Mesenchymal stem cell (in vitro differentiated cells and primary cell): ENCODE measurements around the gene MEGF11.

ENCODE experiments used
- DNase-seq: peaks from one replicate; pipeline ENCODE4 v3.0.0-alpha.2; 2013
- H2AFZ ChIP-seq: one replicate; pipeline ENCODE4 v1.6.1; 2013; ENCODE audit warnings: low read depth, mild to moderate bottlenecking, control low read depth, inconsistent platforms, low read length, moderate library complexity
- H2AK5ac ChIP-seq: 2 replicates; pipeline ENCODE4 v1.6.1; 2013; ENCODE audit warnings: low read length, moderate library complexity, mild to moderate bottlenecking, inconsistent platforms; ENCODE audit not compliant: severe bottlenecking
- H2BK120ac ChIP-seq: one replicate; pipeline ENCODE4 v1.6.1; 2013; ENCODE audit warnings: low read depth, mild to moderate bottlenecking, inconsistent platforms, low read length, moderate library complexity
- H2BK12ac ChIP-seq, 2 experiments: one replicate each; pipeline ENCODE4 v1.6.1; 2013; ENCODE audit warnings: inconsistent platforms in 2 of 2, low read length in 2 of 2, mild to moderate bottlenecking in 2 of 2, moderate library complexity in 2 of 2, control low read depth in 1 of 2
- H2BK15ac ChIP-seq: one replicate; pipeline ENCODE4 v1.6.1; 2013; ENCODE audit warnings: mild to moderate bottlenecking, low read depth, inconsistent platforms; ENCODE audit not compliant: poor library complexity, severe bottlenecking
- H2BK5ac ChIP-seq: 2 replicates; pipeline ENCODE4 v1.6.1; 2013; ENCODE audit warnings: low read depth, mild to moderate bottlenecking, low read length, control low read depth, inconsistent platforms; ENCODE audit not compliant: poor library complexity, severe bottlenecking
- H3K14ac ChIP-seq, 2 experiments: one replicate each; pipeline ENCODE4 v1.6.1; 2013; ENCODE audit warnings: inconsistent platforms in 2 of 2, low read length in 2 of 2, control low read depth in 1 of 2, mild to moderate bottlenecking in 1 of 2, moderate library complexity in 1 of 2
- H3K18ac ChIP-seq, 2 experiments: one replicate each; pipeline ENCODE4 v1.6.1; 2013; ENCODE audit warnings: inconsistent platforms in 2 of 2, low read length in 2 of 2, control low read depth in 1 of 2, low read depth in 1 of 2, mild to moderate bottlenecking in 1 of 2
- H3K23ac ChIP-seq, 2 experiments: one replicate each; pipeline ENCODE4 v1.6.1; 2013; ENCODE audit warnings: inconsistent platforms in 2 of 2, low read length in 2 of 2, mild to moderate bottlenecking in 2 of 2, moderate library complexity in 2 of 2, control low read depth in 1 of 2
- H3K27ac ChIP-seq: 2 replicates; pipeline ENCODE4 v1.5.1; 2013; ENCODE audit warnings: mild to moderate bottlenecking, moderate library complexity, low read length, control low read depth, inconsistent platforms; ENCODE audit not compliant: poor library complexity, severe bottlenecking
- H3K27me3 ChIP-seq, 2 experiments: 2 replicates each; pipeline versions ENCODE4 v1.6.1 to v1.7.0; 2013; ENCODE audit warnings: low read length in 2 of 2, mild to moderate bottlenecking in 2 of 2, moderate library complexity in 2 of 2, control low read depth in 1 of 2, inconsistent platforms in 1 of 2; ENCODE audit not compliant: control insufficient read depth in 1 of 2, insufficient read depth in 1 of 2
- H3K36me3 ChIP-seq, 2 experiments: 2 replicates each; pipeline versions ENCODE4 v1.6.1 to v1.7.0; 2013; ENCODE audit warnings: low read length in 2 of 2, control low read depth in 1 of 2, inconsistent platforms in 1 of 2, low read depth in 1 of 2, mild to moderate bottlenecking in 1 of 2; ENCODE audit not compliant: insufficient read depth in 2 of 2, control insufficient read depth in 1 of 2
- H3K4ac ChIP-seq, 2 experiments: one replicate each; pipeline ENCODE4 v1.6.1; 2013; ENCODE audit warnings: inconsistent platforms in 2 of 2, low read length in 2 of 2, mild to moderate bottlenecking in 2 of 2, moderate library complexity in 2 of 2, control low read depth in 1 of 2, low read depth in 1 of 2
- H3K4me1 ChIP-seq: 2 replicates; pipeline ENCODE4 v1.6.1; 2013; ENCODE audit warnings: low read depth, low read length, control low read depth; ENCODE audit not compliant: control insufficient read depth, insufficient read depth
- H3K4me2 ChIP-seq: 2 replicates; pipeline ENCODE4 v1.6.1; 2013; ENCODE audit warnings: low read length, mild to moderate bottlenecking, inconsistent platforms; ENCODE audit not compliant: poor library complexity, severe bottlenecking
- H3K4me3 ChIP-seq, 2 experiments: 2 replicates each; pipeline versions ENCODE4 v1.5.1 to v1.7.0; 2013; ENCODE audit warnings: low read length in 2 of 2, mild to moderate bottlenecking in 2 of 2, control low read depth in 1 of 2, low read depth in 1 of 2; ENCODE audit not compliant: insufficient read depth in 1 of 2
- H3K79me1 ChIP-seq: replicated peaks from 2 replicates; pipeline ENCODE4 v1.6.1; 2013; ENCODE audit warnings: mild to moderate bottlenecking, control low read depth, low read length, inconsistent platforms; ENCODE audit not compliant: poor library complexity, severe bottlenecking
- H3K9ac ChIP-seq: 2 replicates; pipeline ENCODE4 v1.7.0; 2013; ENCODE audit warnings: mild to moderate bottlenecking, low read length, moderate library complexity
- H3K9me3 ChIP-seq: 2 replicates; pipeline ENCODE4 v1.7.0; 2013; ENCODE audit warnings: mild to moderate bottlenecking, low read length; ENCODE audit not compliant: control insufficient read depth
- H4K8ac ChIP-seq: one replicate; pipeline ENCODE4 v1.6.1; 2013; ENCODE audit warnings: inconsistent platforms, mild to moderate bottlenecking, low read length, moderate library complexity
- H4K91ac ChIP-seq: one replicate; pipeline ENCODE4 v1.6.1; 2013; ENCODE audit warnings: mild to moderate bottlenecking, low read length, inconsistent platforms
- WGBS: methylation state at CpG from one replicate; pipeline ENCODE4 v1.1.7; 2013; ENCODE audit warnings: mixed read lengths; 5-methylcytosine and 5-hydroxymethylcytosine counted together

The MEGF11 gene

DNA sequence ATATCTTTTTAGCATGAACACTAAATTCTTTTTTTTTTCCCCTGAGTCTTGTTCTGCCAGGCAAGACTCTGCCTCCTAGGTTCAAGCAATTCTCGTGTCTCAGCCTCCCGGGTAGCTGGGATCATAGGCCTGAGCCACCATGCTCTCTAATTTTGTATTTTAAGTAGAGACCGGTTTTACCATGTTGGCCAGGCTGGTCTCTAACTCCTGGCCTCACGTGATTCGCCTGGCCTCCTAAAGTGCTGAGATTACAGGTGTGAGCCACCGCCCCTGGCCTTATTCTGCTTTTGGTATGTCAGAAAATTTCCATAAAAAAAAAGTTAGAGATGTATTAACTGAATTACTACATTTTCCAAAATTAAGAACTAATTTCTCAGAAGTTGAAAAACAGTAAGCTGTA, 370.0 kb downstream of the MEGF11 start:
- H2AFZ ChIP-seq, result no peak overlapping the region
- H3K14ac ChIP-seq, result no peak overlapping the region
- DNase-seq, result no peak
- no peak overlapping the region for H3K4me2 ChIP-seq
- no peak overlapping the region for H2BK15ac ChIP-seq
- H3K9me3 ChIP-seq, result no peaks in the 10 kb centered on the region
- no peak overlapping the region for H4K8ac ChIP-seq
- no peak overlapping the region for H2BK5ac ChIP-seq
- no peak overlapping the region for H3K18ac ChIP-seq
- H3K9ac ChIP-seq, result no peak overlapping the region
- H3K79me1 ChIP-seq, result peaks cover 14% of the 10 kb centered on the region
- H3K23ac ChIP-seq, result no peak overlapping the region
- WGBS, result 97% methylated on average over 5 of the region's 6 CpGs
- H3K27me3 ChIP-seq, result no peaks in the 10 kb centered on the region
- H2AK5ac ChIP-seq, result no peak overlapping the region
- H2BK120ac ChIP-seq, result no peak overlapping the region
- no peak overlapping the region for H3K4me3 ChIP-seq
- H2BK12ac ChIP-seq, result no peak overlapping the region
- no peak overlapping the region for H4K91ac ChIP-seq
- peaks cover 13 to 100% of the 10 kb centered on the region in 2 experiments for H3K36me3 ChIP-seq
- H3K27ac ChIP-seq, result no peak overlapping the region
- no peaks in the 10 kb centered on the region for H3K4me1 ChIP-seq
- no peak overlapping the region for H3K4ac ChIP-seq

DNA sequence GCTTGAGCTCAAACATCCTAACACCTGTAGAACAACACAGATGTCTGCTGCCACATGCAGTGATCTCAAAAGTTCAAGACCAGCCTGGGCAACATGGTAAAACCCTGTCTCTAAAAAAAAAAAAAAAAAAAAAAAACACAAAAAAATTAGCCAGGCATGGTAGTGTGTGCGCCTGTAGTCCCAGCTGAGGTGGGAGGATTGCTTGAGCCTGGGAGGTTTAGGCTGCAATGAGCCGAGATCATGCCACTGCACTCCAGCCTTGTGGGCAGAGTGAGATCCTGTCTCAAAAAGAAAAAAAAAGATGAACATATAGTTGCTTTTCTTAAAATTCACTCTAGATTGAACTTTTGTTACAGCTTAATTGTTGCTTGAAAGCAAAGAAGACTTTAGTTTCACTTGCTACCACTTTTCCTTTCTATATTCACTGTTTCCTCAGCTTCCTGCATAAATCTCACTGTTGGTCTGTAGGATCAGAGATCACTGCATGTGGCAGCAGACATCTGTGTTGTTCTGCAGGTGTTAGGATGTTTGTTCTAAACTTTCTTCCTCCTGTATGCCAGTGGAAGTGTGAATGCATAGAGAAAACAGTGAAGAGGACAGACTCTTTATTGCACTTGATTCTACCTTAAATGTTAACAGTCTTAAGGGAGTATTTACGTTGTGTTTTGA, 371.6 kb downstream of the MEGF11 start:
- no peak overlapping the region for H3K18ac ChIP-seq
- no peak overlapping the region for H3K4me2 ChIP-seq
- H4K8ac ChIP-seq, result no peak overlapping the region
- no peak overlapping the region for H2BK120ac ChIP-seq
- H3K36me3 ChIP-seq, result peaks cover 15 to 99% of the 10 kb centered on the region in 2 experiments
- H3K4me3 ChIP-seq, result no peak overlapping the region
- H2AK5ac ChIP-seq, result no peak overlapping the region
- no peak for DNase-seq
- no peak overlapping the region for H3K9ac ChIP-seq
- no peaks in the 10 kb centered on the region for H3K4me1 ChIP-seq
- no peak overlapping the region for H3K14ac ChIP-seq
- H3K23ac ChIP-seq, result no peak overlapping the region
- no peak overlapping the region for H3K4ac ChIP-seq
- 100% methylated on average over 3 of the region's 3 CpGs for WGBS
- H3K79me1 ChIP-seq, result peaks cover 17% of the 10 kb centered on the region
- H2AFZ ChIP-seq, result no peak overlapping the region
- H2BK15ac ChIP-seq, result no peak overlapping the region
- no peak overlapping the region for H2BK12ac ChIP-seq
- no peaks in the 10 kb centered on the region for H3K27me3 ChIP-seq
- no peak overlapping the region for H4K91ac ChIP-seq
- no peaks in the 10 kb centered on the region for H3K9me3 ChIP-seq
- no peak overlapping the region for H3K27ac ChIP-seq
- no peak overlapping the region for H2BK5ac ChIP-seq

DNA sequence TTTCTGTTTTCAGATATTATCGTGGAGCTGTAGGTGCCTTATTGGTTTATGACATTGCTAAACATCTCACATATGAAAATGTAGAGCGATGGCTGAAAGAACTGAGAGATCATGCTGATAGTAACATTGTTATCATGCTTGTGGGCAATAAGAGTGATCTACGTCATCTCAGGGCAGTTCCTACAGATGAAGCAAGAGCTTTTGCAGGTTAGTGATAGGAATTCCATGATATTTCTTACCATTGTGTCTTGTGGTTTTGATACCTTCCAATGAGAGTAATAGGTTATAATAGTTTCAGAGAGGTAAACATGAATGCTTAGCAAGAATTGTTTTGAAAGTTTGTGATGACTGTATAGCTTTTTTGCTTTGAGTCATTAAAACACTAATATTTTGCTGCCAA, 375.8 kb downstream of the MEGF11 start:
- Histone ChIP-seq H3K4me3 (no peak overlapping the region), H2BK15ac (no peak overlapping the region), H2AFZ (no peak overlapping the region), H2BK5ac (no peak overlapping the region), H3K18ac (no peak overlapping the region), H2AK5ac (no peak overlapping the region), H3K4me2 (no peak overlapping the region), H3K4ac (no peak overlapping the region), H3K79me1 (peaks cover 8% of the 10 kb centered on the region), H3K14ac (no peak overlapping the region), H3K23ac (no peak overlapping the region), H2BK12ac (no peak overlapping the region), H3K27me3 (no peaks in the 10 kb centered on the region), H4K8ac (no peak overlapping the region), H3K4me1 (peaks cover 1% of the 10 kb centered on the region), H3K36me3 (peaks cover 25 to 84% of the 10 kb centered on the region in 2 experiments), H3K27ac (no peak overlapping the region), H3K9me3 (no peaks in the 10 kb centered on the region), H2BK120ac (no peak overlapping the region), H4K91ac (no peak overlapping the region), H3K9ac (no peak overlapping the region)
- WGBS, result 96% methylated on average over 3 of the region's 3 CpGs
- DNase-seq, result no peak

DNA sequence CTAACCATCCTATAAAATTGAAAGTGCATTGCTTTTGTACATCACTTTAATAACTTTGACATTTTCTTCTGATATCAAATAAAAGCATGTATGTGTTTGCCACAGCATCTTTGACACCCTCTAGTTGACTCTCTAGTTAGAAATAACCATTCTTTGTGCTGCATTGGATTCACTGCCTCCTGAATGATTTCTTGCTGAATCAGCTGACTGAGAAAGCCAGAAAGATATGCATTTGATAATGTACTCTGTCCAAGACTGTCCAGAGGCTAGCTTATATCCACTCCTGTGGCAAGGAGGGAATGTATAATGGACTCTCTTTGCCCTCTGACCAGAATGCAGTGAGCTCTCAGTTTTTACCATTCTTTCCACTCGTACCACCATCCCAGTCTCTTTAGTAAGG, 378.1 kb downstream of the MEGF11 start:
- Histone ChIP-seq H2BK12ac (no peak overlapping the region), H2BK5ac (no peak overlapping the region), H2BK15ac (no peak overlapping the region), H3K9me3 (no peaks in the 10 kb centered on the region), H3K36me3 (peaks cover 21 to 62% of the 10 kb centered on the region in 2 experiments), H4K91ac (no peak overlapping the region), H2AK5ac (no peak overlapping the region), H3K79me1 (peaks cover 8% of the 10 kb centered on the region), H3K9ac (no peak overlapping the region), H3K4ac (no peak overlapping the region), H2AFZ (no peak overlapping the region), H3K27ac (no peak overlapping the region), H3K4me3 (no peak overlapping the region), H3K23ac (no peak overlapping the region), H4K8ac (no peak overlapping the region), H2BK120ac (no peak overlapping the region), H3K4me1 (peaks cover 6% of the 10 kb centered on the region), H3K4me2 (no peak overlapping the region), H3K14ac (no peak overlapping the region), H3K27me3 (no peaks in the 10 kb centered on the region), H3K18ac (no peak overlapping the region)
- WGBS, result no CpG with 5 or more reads among the region's 1 CpG
- no peak for DNase-seq
